ENCODE results near the gene NAGLU. TPM values are rescaled to one million over a fixed set of nuclear protein-coding genes. Genes with fewer than 3 reads are reported as not detected.

Gene NAGLU
- polyA plus RNA-seq, 3 donors, result 10.4 to 32.9 (median 24.9) TPM

GRCh38 chr17:42522798-42523278, 13.2 kb upstream of the NAGLU start:
- H3K27me3 ChIP-seq (ENCODE audit: control insufficient read depth in 2 of 2, insufficient read depth in 2 of 2, low read length in 2 of 2), result no peaks in the 10 kb centered on the region
- H3K4me1 Mint-ChIP-seq, result peaks cover 33% of the 10 kb centered on the region
- H3K9me3 Mint-ChIP-seq, result peaks cover 0 to 2% (median 0%) of the 10 kb centered on the region in 7 donors
- no peak overlapping the region for H3K4me3 ChIP-seq (replicated peaks in 1 of 3; ENCODE audit: low read depth in 2 of 3, low read length in 3 of 3)
- TF ChIP-seq CTCF (IDR thresholded peaks at IDR 0.05), result no peak
- H3K27ac ChIP-seq (ENCODE audit: low read depth in 1 of 2, low read length in 2 of 2), result no peak overlapping the region
- intact Hi-C loops (cut with micrococcal nuclease), result no loop called here
- peaks cover 24 to 31% of the 10 kb centered on the region in 2 donors for H3K36me3 ChIP-seq (replicated peaks in 1 of 2; ENCODE audit: control insufficient read depth in 1 of 2, insufficient read depth in 2 of 2, low read length in 2 of 2)
- peaks cover 46% of the 10 kb centered on the region for H4K20me1 ChIP-seq (ENCODE audit: insufficient read depth, low read length)
- peaks cover 1 to 7% (median 3%) of the 10 kb centered on the region in 3 donors for H3K27me3 Mint-ChIP-seq (ENCODE audit: low read depth in 3 of 3)
- no peaks in the 10 kb centered on the region for H3K9me3 ChIP-seq (replicated peaks in 1 of 2; ENCODE audit: control insufficient read depth in 1 of 2, insufficient read depth in 1 of 2, low read length in 2 of 2)
- 100% methylated on average over 3 of the region's 8 CpGs for WGBS (ENCODE audit: insufficient coverage)
- H3K79me2 ChIP-seq (ENCODE audit: insufficient read depth, low read length), result no peaks in the 10 kb centered on the region
- H3K9ac ChIP-seq (ENCODE audit: insufficient read depth, low read length, poor library complexity, severe bottlenecking), result no peak overlapping the region
- H3K27ac Mint-ChIP-seq, result no peak overlapping the region
- DNase-seq, result no peak
- H3K4me3 Mint-ChIP-seq, result no peak overlapping the region
- H3K4me2 ChIP-seq (replicated peaks; ENCODE audit: extremely low read depth, low read length, poor library complexity, severe bottlenecking), result no peak overlapping the region
- H3K4me1 ChIP-seq (ENCODE audit: control insufficient read depth in 1 of 2, insufficient read depth in 2 of 2, low read length in 2 of 2), result peaks cover 26 to 27% of the 10 kb centered on the region in 2 donors
- H2AFZ ChIP-seq (ENCODE audit: insufficient read depth, low read depth, low read length, poor library complexity, severe bottlenecking), result no peak overlapping the region
- peaks cover 34 to 51% of the 10 kb centered on the region in 2 donors for H3K36me3 Mint-ChIP-seq

- no peak overlapping the region for H3K27ac Mint-ChIP-seq
- no peak overlapping the region for H3K4me3 Mint-ChIP-seq
- no peaks in the 10 kb centered on the region for H3K27me3 ChIP-seq (ENCODE audit: control insufficient read depth in 2 of 2, insufficient read depth in 2 of 2, low read length in 2 of 2)
- peaks cover 22% of the 10 kb centered on the region for H4K20me1 ChIP-seq (ENCODE audit: insufficient read depth, low read length)
- no peak overlapping the region for H3K4me2 ChIP-seq (replicated peaks; ENCODE audit: extremely low read depth, low read length, poor library complexity, severe bottlenecking)
- peaks cover 0 to 2% (median 0%) of the 10 kb centered on the region in 7 donors for H3K9me3 Mint-ChIP-seq
- peaks cover 15 to 16% of the 10 kb centered on the region in 2 donors for H3K4me1 ChIP-seq (ENCODE audit: control insufficient read depth in 1 of 2, insufficient read depth in 2 of 2, low read length in 2 of 2)
- H3K36me3 Mint-ChIP-seq, result peaks cover 31 to 37% of the 10 kb centered on the region in 2 donors
- H2AFZ ChIP-seq (ENCODE audit: insufficient read depth, low read depth, low read length, poor library complexity, severe bottlenecking), result no peak overlapping the region
- H3K27ac ChIP-seq (ENCODE audit: low read depth in 1 of 2, low read length in 2 of 2), result no peak overlapping the region
- no peaks in the 10 kb centered on the region for H3K9me3 ChIP-seq (replicated peaks in 1 of 2; ENCODE audit: control insufficient read depth in 1 of 2, insufficient read depth in 1 of 2, low read length in 2 of 2)
- H3K4me1 Mint-ChIP-seq, result peaks cover 24% of the 10 kb centered on the region
- H3K4me3 ChIP-seq (replicated peaks in 1 of 3; ENCODE audit: low read depth in 2 of 3, low read length in 3 of 3), result no peak overlapping the region
- intact Hi-C loops (cut with micrococcal nuclease), result no loop called here
- WGBS (ENCODE audit: insufficient coverage), result no CpG with 5 or more reads among the region's 2 CpGs
- DNase-seq, result no peak
- H3K36me3 ChIP-seq (replicated peaks in 1 of 2; ENCODE audit: control insufficient read depth in 1 of 2, insufficient read depth in 2 of 2, low read length in 2 of 2), result peaks cover 24 to 31% of the 10 kb centered on the region in 2 donors
- no peak overlapping the region for H3K9ac ChIP-seq (ENCODE audit: insufficient read depth, low read length, poor library complexity, severe bottlenecking)
- TF ChIP-seq CTCF (IDR thresholded peaks at IDR 0.05), result no peak
- H3K79me2 ChIP-seq (ENCODE audit: insufficient read depth, low read length), result no peaks in the 10 kb centered on the region
- peaks cover 3 to 7% (median 5%) of the 10 kb centered on the region in 3 donors for H3K27me3 Mint-ChIP-seq (ENCODE audit: low read depth in 3 of 3)
Measured at GRCh38 chr17:42525221-42525620, 10.8 kb upstream of the NAGLU start.
